Adrenal gland (tissue), 12 donors: ENCODE results near the gene TNS3. TPM values are rescaled to one million over a fixed set of nuclear protein-coding genes. Genes with fewer than 3 reads are reported as not detected.
"Not testable (repeated sequence)": the region's sequence is repeated elsewhere in the genome, so short reads cannot be mapped to it uniquely, and the experiment has no call there.

ENCODE experiments used
- DNase-seq, 7 donors: peaks; one replicate each; pipeline ENCODE4 v3.0.0-alpha.2; 2019 to 2020
- H3K27ac ChIP-seq, 5 donors: fragments of 200-600 bp; sonication (generic) in 4 of 5; 1 replicate in 3 of 5; 2 replicates in 2 of 5; pipeline versions ENCODE4 v1.5.1 to v1.8.0; 2016 to 2020; ENCODE audit warnings: mild to moderate bottlenecking in 1 of 5
- H3K27me3 ChIP-seq: fragments of 200-600 bp; 2 replicates; pipeline ENCODE4 v1.8.0; 2021
- H3K36me3 ChIP-seq, 2 donors: fragments of 200-600 bp; replicated peaks in 1 of 2; 1 replicate in 1 of 2; 2 replicates in 1 of 2; pipeline versions ENCODE4 v1.5.1 to v1.8.0; 2018 to 2022
- H3K4me1 ChIP-seq, 2 donors: fragments of 200-600 bp; replicated peaks in 1 of 2; 1 replicate in 1 of 2; 2 replicates in 1 of 2; pipeline versions ENCODE4 v1.5.1 to v1.8.0; 2018 to 2021
- H3K4me3 ChIP-seq, 4 donors: fragments of 200-600 bp; sonication (generic) in 3 of 4; one replicate each; pipeline ENCODE4 v1.5.1; 2016 to 2018
- H3K9me3 ChIP-seq, 3 donors: fragments of 200-600 bp; sonication (generic) in 1 of 3; replicated peaks in 1 of 3; 1 replicate in 2 of 3; 2 replicates in 1 of 3; pipeline versions ENCODE4 v1.5.1 to v1.8.0; 2016 to 2021
- CTCF ChIP-seq, 6 experiments: fragments of 450-650 bp in 4 of 6; fragments of 200-600 bp in 2 of 6; sonication (generic) in 1 of 6; IDR thresholded peaks; 1 replicate in 5 of 6; 2 replicates in 1 of 6; pipeline versions ENCODE4 v1.5.1 to v1.8.0; 2016 to 2021; ENCODE audit warnings: antibody characterized with exemption in 6 of 6, mild to moderate bottlenecking in 2 of 6, moderate library complexity in 1 of 6
- POLR2A ChIP-seq, 2 donors: fragments of 450-650 bp; IDR thresholded peaks; one replicate each; pipeline ENCODE4 v1.6.1; 2017; ENCODE audit warnings: antibody characterized with exemption in 2 of 2, mild to moderate bottlenecking in 2 of 2, moderate library complexity in 1 of 2
- WGBS, 4 donors: extraction: QIAGEN DNeasy Blood & Tissue Kit in 2 of 4; methylation state at CpG; one replicate each; pipeline versions ENCODE4 v1.1.5 to v1.1.7; 2013 to 2017; 5-methylcytosine and 5-hydroxymethylcytosine counted together
- intact Hi-C, 2 donors: fragments of 100-400 bp; cut with DNase I; formaldehyde crosslinking; loops; one replicate each; pipeline versions ENCODE4 v1.14.1 to v1.15.0; 2022 to 2023
- polyA plus RNA-seq, 3 donors: library from polyadenylated mRNA; stranded (reverse); fragments of 200-250 nt in 2 of 3; fragments of 350-450 nt in 1 of 3; fragmentation: Illumina TruSeq in 1 of 3; extraction: RNeasy Lipid Tissue Mini Kit (QIAGEN cat#74804) in 1 of 3; gene quantifications; one replicate each; pipeline ENCODE4 v1.2.3, GENCODE V29; 2013 to 2014
- total RNA-seq, 9 donors: library from RNA; depleted of rRNA in 4 of 9; stranded (reverse); fragments of >200 nt in 4 of 9; fragments of 120-200 nt in 1 of 9; fragmentation: NEBNext Ultra II Directional in 1 of 9; extraction: Animal tissue kit (Norgen Biotek cat#: 25700) in 1 of 9; gene quantifications; one replicate each; pipeline versions ENCODE4 v1.1.0 to v1.2.4, GENCODE V29; 2013 to 2023
- donor health status: healthy with polysubstance abuse.
- donor health status: Bipolar disorder and iron deficiency.
- donor health status: DM: yes; HTN: yes; CAD: no.
- donor health status: DM: no; HTN: no; CAD: no.
- donor health status: DM: no; HTN: no; CAD: no.
- donor health status: DM: yes; HTN: yes; CAD: no.

TNS3 gene
- total and polyA plus RNA-seq, 12 donors, result 21.0 to 188 (median 99.8) TPM

- peak in 1 of 7 donors; percentile 8 for DNase-seq
- TF ChIP-seq CTCF (IDR thresholded peaks at IDR 0.05), result no peak
- no peak for TF ChIP-seq POLR2A (IDR thresholded peaks at IDR 0.05)
Measured at GRCh38 chr7:47471831-47472230, 110.1 kb downstream of the TNS3 start.

GRCh38 chr7:47471358-47471703, 110.6 kb downstream of the TNS3 start:
- Histone ChIP-seq H3K36me3 (no peaks in the 10 kb centered on the region), H3K27ac (peak overlapping the region; percentile 9 to 91 (median 63)), H3K9me3 (no peaks in the 10 kb centered on the region), H3K4me3 (no peak overlapping the region), H3K27me3 (no peaks in the 10 kb centered on the region), H3K4me1 (peaks cover 22 to 34% of the 10 kb centered on the region in 2 donors)
- TF ChIP-seq POLR2A (IDR thresholded peaks at IDR 0.05), result no peak
- intact Hi-C loops, result loop anchor here in 1 of 2 donors (10.0 kb wide), 1 partner anchor 103 kb away; no protein-coding TSS in a partner anchor
- DNase-seq, result no peak
- WGBS, 4 donors, result 74 to 90% (median 88%) methylated on average over 9 of the region's 9 CpGs

More at GRCh38 chr7:47471831-47472230, 110.1 kb downstream of the TNS3 start:
- no peaks in the 10 kb centered on the region for H3K9me3 ChIP-seq
- H3K4me1 ChIP-seq, result peaks cover 25 to 35% of the 10 kb centered on the region in 2 donors
- WGBS, 4 donors, result 86 to 95% (median 91%) methylated on average over 3 of the region's 3 CpGs
- intact Hi-C loops, result loop anchor here in 1 of 2 donors (10.0 kb wide), 1 partner anchor 103 kb away; no protein-coding TSS in a partner anchor
- no peaks in the 10 kb centered on the region for H3K36me3 ChIP-seq
- peak overlapping the region in 4 of 5 donors; percentile 38 to 91 (median 72) for H3K27ac ChIP-seq
- no peaks in the 10 kb centered on the region for H3K27me3 ChIP-seq
- no peak overlapping the region for H3K4me3 ChIP-seq

- Histone ChIP-seq H3K9me3 (no peaks in the 10 kb centered on the region), H3K4me3 (no peak overlapping the region), H3K36me3 (no peaks in the 10 kb centered on the region), H3K27ac (peak overlapping the region; percentile 9 to 91 (median 63)), H3K27me3 (no peaks in the 10 kb centered on the region), H3K4me1 (peaks cover 17 to 34% of the 10 kb centered on the region in 2 donors)
- TF ChIP-seq POLR2A (IDR thresholded peaks at IDR 0.05) (no peak), CTCF (IDR thresholded peaks at IDR 0.05) (no peak)
- peak in 4 of 7 donors; percentile 62 to 90 (median 73) for DNase-seq
- intact Hi-C loops, result loop anchor here in 1 of 2 donors (10.0 kb wide), 1 partner anchor 104 kb away; no protein-coding TSS in a partner anchor
- 51 to 68% (median 61%) methylated on average over 11 to 13 of the region's 13 CpGs for WGBS, 4 donors
Measured at GRCh38 chr7:47470567-47471357, 111.1 kb downstream of the TNS3 start.

GRCh38 chr7:47469846-47470245, 112.1 kb downstream of the TNS3 start:
- H3K4me3 ChIP-seq, H3K9me3 ChIP-seq, H3K36me3 ChIP-seq, DNase-seq, H3K27me3 ChIP-seq: not testable (repeated sequence)
- intact Hi-C loops, result loop anchor here in 1 of 2 donors (10.0 kb wide), 1 partner anchor 105 kb away; no protein-coding TSS in a partner anchor
- WGBS, 4 donors, result 78 to 96% (median 89%) methylated on average over 5 of the region's 5 CpGs
- Histone ChIP-seq H3K4me1 (peaks cover 16 to 34% of the 10 kb centered on the region in 2 donors), H3K27ac (peak overlapping the region in 2 of 5 donors; percentile 82 to 91)

- Histone ChIP-seq H3K36me3 (no peaks in the 10 kb centered on the region), H3K27me3 (no peaks in the 10 kb centered on the region), H3K27ac (peak overlapping the region in 4 of 5 donors; percentile 26 to 92 (median 78)), H3K4me1 (peaks cover 10 to 31% of the 10 kb centered on the region in 2 donors), H3K9me3 (no peaks in the 10 kb centered on the region), H3K4me3 (no peak overlapping the region)
- intact Hi-C loops, result no loop called here
- WGBS, 4 donors, result 78 to 88% (median 87%) methylated on average over 4 of the region's 4 CpGs
- DNase-seq, result no peak
- TF ChIP-seq CTCF (IDR thresholded peaks at IDR 0.05) (no peak), POLR2A (IDR thresholded peaks at IDR 0.05) (no peak)
Measured at GRCh38 chr7:47466832-47467231, 115.1 kb downstream of the TNS3 start.
